HG02678 (cell line): ENCODE results near the gene CAMSAP3.
A peak's percentile ranks its signal among the peaks of the same experiment; 100 is the strongest.
"Not testable (repeated sequence)": the region's sequence is repeated elsewhere in the genome, so short reads cannot be mapped to it uniquely, and the experiment has no call there.

ENCODE experiments used
- ATAC-seq: cut with Tn5 transposase; IDR thresholded peaks from one replicate; pipeline ENCODE4 v1.9.1; 2021; ENCODE audit warnings: mild to moderate bottlenecking, moderate library complexity; ENCODE audit not compliant: unreplicated experiment

The CAMSAP3 gene

GRCh38 chr19:7631577-7631976, 35.9 kb downstream of the CAMSAP3 start:
- no peak for ATAC-seq

GRCh38 chr19:7632340-7633203, 36.9 kb downstream of the CAMSAP3 start:
- ATAC-seq: no peak

DNA sequence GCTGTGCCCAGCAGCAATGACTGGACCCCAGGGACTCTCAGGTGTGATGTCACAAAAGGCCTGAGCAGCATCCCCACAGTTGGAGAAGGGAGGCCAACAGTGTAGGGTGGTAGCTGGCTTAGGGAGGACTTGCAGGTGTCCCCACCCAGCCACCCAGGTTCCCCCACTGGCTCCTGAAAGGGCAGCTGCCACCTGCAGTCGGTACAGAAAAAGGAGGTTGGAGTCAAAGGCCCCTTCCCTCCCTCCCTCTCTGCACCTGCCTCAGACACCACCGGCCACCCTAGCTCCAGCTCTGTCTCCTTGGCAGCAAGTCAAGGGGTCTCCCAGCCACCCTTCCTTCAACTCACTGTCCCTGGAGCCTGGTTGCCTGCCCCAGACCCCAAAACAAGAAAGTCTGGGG, 38.0 kb downstream of the CAMSAP3 start, which contains the start of gene PCP2:
TSS of gene PCP2 (minus strand) at position 22 of the 400 bp plus-strand sequence. CDS start 262 bp downstream, outside the sequence.
- no peak for ATAC-seq

DNA sequence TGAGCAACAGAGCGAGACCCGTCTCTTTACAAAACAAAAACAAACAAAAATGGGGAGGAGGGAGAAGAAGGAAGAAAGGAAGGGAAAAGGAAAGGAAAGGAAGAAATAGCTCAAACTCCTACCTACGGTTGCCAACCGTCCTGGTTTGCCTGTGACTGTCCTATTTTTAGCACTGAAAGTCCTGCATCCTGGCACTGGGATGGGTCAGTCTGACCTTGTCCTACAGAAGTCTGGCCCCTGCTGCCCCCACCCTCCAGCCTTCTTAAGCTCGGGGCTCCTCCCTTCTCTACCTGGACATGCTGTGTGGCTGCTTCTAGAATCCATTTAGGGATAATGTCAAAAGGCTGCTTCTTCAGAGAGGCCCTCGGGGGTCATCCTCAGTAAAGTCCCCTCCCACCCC, 40.0 kb downstream of the CAMSAP3 start:
- ATAC-seq: no peak

- no peak for ATAC-seq
Measured at GRCh38 chr19:7636317-7636690, 40.6 kb downstream of the CAMSAP3 start.

- peak; percentile 72 for ATAC-seq
Measured at GRCh38 chr19:7636691-7637373, 41.2 kb downstream of the CAMSAP3 start, which contains the start of gene STXBP2. TSS of gene STXBP2 (plus strand) at chr19:7637110. CDS start at chr19:7637150, 40 bp downstream.

GRCh38 chr19:7637374-7638256, 42.0 kb downstream of the CAMSAP3 start:
- ATAC-seq: peak; percentile 25

- no peak for ATAC-seq
Measured at GRCh38 chr19:7638802-7639465, 43.3 kb downstream of the CAMSAP3 start.

DNA sequence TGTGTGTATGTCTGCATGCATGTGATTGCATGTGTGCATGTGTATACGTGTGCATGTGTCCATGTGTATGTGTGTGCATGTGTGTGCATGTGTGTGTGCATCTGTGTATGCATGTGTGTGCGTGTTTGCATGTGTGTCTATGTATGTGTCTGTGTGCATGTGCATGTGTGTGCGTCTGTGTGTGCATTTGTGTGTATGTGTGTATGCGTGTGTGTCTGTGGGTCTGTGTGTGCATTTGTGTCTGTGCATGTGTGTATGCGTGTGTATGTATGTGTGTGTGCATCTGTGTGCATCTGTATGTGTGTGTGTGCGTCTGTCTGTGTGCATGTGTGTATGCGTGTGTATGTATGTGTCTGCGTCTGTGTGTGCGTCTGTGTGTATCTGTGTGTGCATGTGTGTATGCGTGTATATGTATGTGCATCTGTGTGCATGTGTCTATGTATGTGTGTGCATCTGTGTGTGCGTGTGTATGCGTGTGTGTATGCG, 44.2 kb downstream of the CAMSAP3 start:
- no peak for ATAC-seq

DNA sequence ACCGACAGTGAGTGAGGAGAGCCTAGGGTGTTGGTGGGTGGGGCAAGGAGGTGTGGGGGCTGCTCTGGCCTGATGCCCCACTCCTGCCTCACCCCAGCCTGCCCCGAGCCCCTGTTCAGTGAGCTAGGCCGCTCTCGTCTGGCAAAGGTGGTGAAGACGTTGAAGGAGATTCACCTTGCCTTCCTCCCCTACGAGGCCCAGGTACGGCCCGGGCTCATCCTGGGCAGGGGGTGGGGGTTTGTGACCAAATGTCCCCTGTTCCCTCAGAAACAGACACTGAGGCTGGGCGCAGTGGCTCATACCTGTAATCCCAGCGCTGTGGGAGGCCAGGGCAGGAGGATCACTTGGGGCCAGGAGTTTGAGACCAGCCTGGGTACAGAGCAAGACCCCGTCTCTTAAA, 45.1 kb downstream of the CAMSAP3 start:
- ATAC-seq: no peak

- ATAC-seq: no peak
Measured at GRCh38 chr19:7641290-7642276, 45.9 kb downstream of the CAMSAP3 start.

DNA sequence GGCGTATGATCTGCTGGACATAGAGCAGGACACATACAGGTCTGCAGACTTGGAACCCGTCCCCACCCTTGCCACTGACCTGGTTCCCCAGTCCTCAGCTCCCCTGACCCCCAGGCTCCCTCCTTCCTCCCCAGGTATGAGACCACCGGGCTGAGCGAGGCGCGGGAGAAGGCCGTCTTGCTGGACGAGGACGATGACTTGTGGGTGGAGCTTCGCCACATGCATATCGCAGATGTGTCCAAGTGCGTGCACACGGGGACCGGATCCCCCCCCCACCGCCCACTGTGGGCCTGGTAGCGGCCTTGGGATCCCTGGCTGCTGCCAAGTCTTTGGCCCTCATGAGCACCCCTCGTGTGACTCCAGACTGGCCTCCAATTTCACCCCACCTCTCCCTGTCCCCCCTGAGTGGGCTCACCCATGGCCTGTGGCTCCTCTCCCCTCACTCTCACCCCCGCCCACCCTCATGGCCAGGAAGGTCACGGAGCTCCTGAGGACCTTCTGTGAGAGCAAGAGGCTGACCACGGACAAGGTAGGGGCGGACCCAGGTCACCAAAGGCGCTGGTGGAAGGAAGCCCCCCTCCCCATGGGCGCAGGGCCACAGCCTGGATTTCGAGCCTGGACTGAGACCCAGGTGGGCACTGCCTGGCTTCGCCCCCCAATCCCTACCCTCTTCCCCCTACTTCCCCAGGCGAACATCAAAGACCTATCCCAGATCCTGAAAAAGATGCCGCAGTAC, 46.8 kb downstream of the CAMSAP3 start:
- no peak for ATAC-seq

DNA sequence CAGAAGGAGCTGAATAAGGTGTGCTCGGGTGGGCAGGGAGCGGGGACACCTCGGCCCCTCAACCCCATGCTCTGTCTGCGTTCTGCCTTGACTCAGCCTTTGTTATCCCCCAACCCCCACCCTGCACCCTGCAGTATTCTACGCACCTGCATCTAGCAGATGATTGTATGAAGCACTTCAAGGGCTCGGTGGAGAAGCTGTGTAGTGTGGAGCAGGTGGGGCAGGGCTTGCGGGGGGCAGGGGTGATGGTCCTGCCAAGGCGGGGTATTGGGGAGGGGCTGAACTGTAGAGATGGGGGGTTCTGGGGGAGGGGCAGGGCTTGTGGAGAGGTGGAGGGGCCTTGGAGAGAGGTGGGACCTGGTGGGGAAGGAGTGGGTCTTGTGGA, 47.4 kb downstream of the CAMSAP3 start:
- no peak for ATAC-seq

- ATAC-seq: not testable (repeated sequence)
Measured at GRCh38 chr19:7643629-7644549, 48.2 kb downstream of the CAMSAP3 start.

- no peak for ATAC-seq
Measured at GRCh38 chr19:7644550-7644877, 48.9 kb downstream of the CAMSAP3 start.

- ATAC-seq: no peak
Measured at GRCh38 chr19:7645163-7645562, 49.5 kb downstream of the CAMSAP3 start.

- ATAC-seq: no peak
Measured at GRCh38 chr19:7645656-7646425, 50.2 kb downstream of the CAMSAP3 start.
